HEK293 (cell line): ENCODE results near the gene HOXC10.
A peak's percentile ranks its signal among the peaks of the same experiment; 100 is the strongest.

Experiments
- HIC1 ChIP-seq: fragments of 450-650 bp; formaldehyde crosslinking; IDR thresholded peaks from 2 replicates; pipeline ENCODE4 v1.5.1; 2016; ENCODE audit warnings: missing biosample characterization, missing genetic modification characterization
- KLF8 ChIP-seq: fragments of 450-650 bp; formaldehyde crosslinking; IDR thresholded peaks from 2 replicates; pipeline ENCODE4 v1.5.1; 2016; ENCODE audit warnings: missing biosample characterization, missing genetic modification characterization
- SP7 ChIP-seq: fragments of 450-650 bp; formaldehyde crosslinking; IDR thresholded peaks from 2 replicates; pipeline ENCODE4 v1.5.1; 2016; ENCODE audit warnings: missing biosample characterization, missing genetic modification characterization
- ZBTB17 ChIP-seq: fragments of 450-650 bp; formaldehyde crosslinking; IDR thresholded peaks from 2 replicates; pipeline ENCODE4 v1.5.1; 2016; ENCODE audit warnings: missing biosample characterization, missing genetic modification characterization
- ZBTB21 ChIP-seq: fragments of 450-650 bp; formaldehyde crosslinking; IDR thresholded peaks from 2 replicates; pipeline ENCODE4 v1.5.1; 2017; ENCODE audit warnings: missing biosample characterization, missing genetic modification characterization
- ZBTB7A ChIP-seq: fragments of 450-650 bp; formaldehyde crosslinking; IDR thresholded peaks from 2 replicates; pipeline ENCODE4 v1.5.1; 2016; ENCODE audit warnings: low read depth, missing biosample characterization, missing genetic modification characterization
- ZEB2 ChIP-seq: fragments of 450-650 bp; formaldehyde crosslinking; IDR thresholded peaks from 2 replicates; pipeline ENCODE4 v1.5.1; 2016; ENCODE audit warnings: missing biosample characterization, missing genetic modification characterization
- ZFHX2 ChIP-seq: fragments of 450-650 bp; formaldehyde crosslinking; conservative IDR thresholded peaks from 2 replicates; pipeline ENCODE4 v1.5.1; 2016; ENCODE audit warnings: missing biosample characterization, missing genetic modification characterization
- ZNF114 ChIP-seq: fragments of 450-650 bp; formaldehyde crosslinking; IDR thresholded peaks from 2 replicates; pipeline ENCODE4 v1.5.0; 2017; ENCODE audit warnings: missing biosample characterization, missing genetic modification characterization
- ZNF155 ChIP-seq: fragments of 450-650 bp; formaldehyde crosslinking; IDR thresholded peaks from 2 replicates; pipeline ENCODE4 v1.5.1; 2016; ENCODE audit warnings: missing biosample characterization, missing genetic modification characterization
- ZNF433 ChIP-seq: fragments of 450-650 bp; formaldehyde crosslinking; IDR thresholded peaks from 2 replicates; pipeline ENCODE4 v1.5.1; 2016; ENCODE audit warnings: missing biosample characterization, missing genetic modification characterization, low read depth
- ZNF518A ChIP-seq: fragments of 450-650 bp; formaldehyde crosslinking; conservative IDR thresholded peaks from 2 replicates; pipeline ENCODE4 v1.5.1; 2016; ENCODE audit warnings: low read depth, missing biosample characterization, missing genetic modification characterization
- ZNF555 ChIP-seq: fragments of 450-650 bp; formaldehyde crosslinking; conservative IDR thresholded peaks from 2 replicates; pipeline ENCODE4 v1.5.1; 2017; ENCODE audit warnings: missing biosample characterization, mild to moderate bottlenecking, missing genetic modification characterization, inconsistent platforms
- ZNF596 ChIP-seq: fragments of 450-650 bp; IDR thresholded peaks from 2 replicates; pipeline ENCODE4 v1.5.0; 2018; ENCODE audit warnings: missing biosample characterization, mild to moderate bottlenecking, missing genetic modification characterization, moderate library complexity
- ZNF600 ChIP-seq: fragments of 450-650 bp; formaldehyde crosslinking; IDR thresholded peaks from 2 replicates; pipeline ENCODE4 v1.5.1; 2016; ENCODE audit warnings: missing biosample characterization, missing genetic modification characterization
- ZNF658 ChIP-seq: fragments of 450-650 bp; formaldehyde crosslinking; IDR thresholded peaks from 2 replicates; pipeline ENCODE4; 2016; ENCODE audit warnings: missing biosample characterization, missing genetic modification characterization
- ZNF76 ChIP-seq: fragments of 450-650 bp; formaldehyde crosslinking; IDR thresholded peaks from 2 replicates; pipeline ENCODE4; 2016; ENCODE audit warnings: low read depth, missing biosample characterization, missing genetic modification characterization, borderline replicate concordance
- ZNF791 ChIP-seq: fragments of 450-650 bp; formaldehyde crosslinking; IDR thresholded peaks from 2 replicates; pipeline ENCODE4 v1.5.1; 2016; ENCODE audit warnings: missing biosample characterization, missing genetic modification characterization
- ZSCAN30 ChIP-seq: fragments of 450-650 bp; IDR thresholded peaks from 2 replicates; pipeline ENCODE4 v1.5.1; 2018; ENCODE audit warnings: missing biosample characterization, mild to moderate bottlenecking, missing genetic modification characterization, moderate library complexity
- TF ChIP-seq, protein P1 (sequence below): fragments of 450-650 bp; formaldehyde crosslinking; IDR thresholded peaks from 2 replicates; pipeline ENCODE4 v1.5.1; 2016; ENCODE audit warnings: missing biosample characterization, missing genetic modification characterization
- TF ChIP-seq, protein P2 (sequence below): fragments of 450-650 bp; formaldehyde crosslinking; IDR thresholded peaks from 2 replicates; pipeline ENCODE4 v1.5.1; 2017; ENCODE audit warnings: missing biosample characterization, missing genetic modification characterization
- TF ChIP-seq, protein P3 (sequence below): fragments of 450-650 bp; formaldehyde crosslinking; IDR thresholded peaks from 2 replicates; pipeline ENCODE4 v1.5.1; 2016; ENCODE audit warnings: missing biosample characterization, missing genetic modification characterization

HOXC10 gene

DNA sequence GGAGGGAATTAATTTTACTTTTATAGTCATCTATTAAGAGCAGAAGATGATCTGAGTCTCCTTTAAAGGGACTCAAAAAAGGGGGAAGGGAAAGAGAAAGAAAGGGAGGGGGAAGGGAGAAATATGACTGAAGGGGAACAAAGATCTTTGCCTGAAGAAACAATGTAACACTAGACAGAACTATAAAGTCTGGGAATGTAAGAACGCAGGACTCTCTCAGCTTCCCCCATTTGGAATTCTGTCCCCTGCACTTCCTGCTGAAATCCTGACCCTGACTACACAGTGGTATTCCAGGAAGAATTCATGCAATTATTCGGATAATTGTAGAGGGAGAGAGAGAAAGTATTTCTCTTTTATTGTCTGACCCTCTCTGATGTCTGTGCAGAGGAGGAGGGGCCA lies 20.6 kb upstream of the HOXC10 start (continued):
- no peak for TF ChIP-seq HIC1 (tag by site-specific recombination)
- TF ChIP-seq ZNF76 (tag by site-specific recombination) = 0 out of 2 replicates have a peak, but pooled peaks have one; percentile 26
- no peak for TF ChIP-seq ZBTB7A (tag by site-specific recombination)
- TF ChIP-seq ZSCAN30 (tag by site-specific recombination) = no peak
- TF ChIP-seq ZBTB21 (tag by site-specific recombination) = no peak
- no peak for TF ChIP-seq ZNF555
- no peak; the same call in 1 of the 2 replicates for TF ChIP-seq ZBTB17 (tag by site-specific recombination)
- TF ChIP-seq ZNF114 (tag by site-specific recombination) = no peak
- TF ChIP-seq SP7 (tag by site-specific recombination) = 0 out of 2 replicates have a peak, but pooled peaks have one; percentile 10
- TF ChIP-seq ZNF155 = no peak
- no peak for TF ChIP-seq ZNF658 (tag by site-specific recombination)
- 0 out of 2 replicates have a peak, but pooled peaks have one; percentile 5 for TF ChIP-seq ZNF600 (tag by site-specific recombination)
- no peak; the same call in 1 of the 2 replicates for TF ChIP-seq ZEB2 (tag by site-specific recombination)
- TF ChIP-seq, protein P1, sequence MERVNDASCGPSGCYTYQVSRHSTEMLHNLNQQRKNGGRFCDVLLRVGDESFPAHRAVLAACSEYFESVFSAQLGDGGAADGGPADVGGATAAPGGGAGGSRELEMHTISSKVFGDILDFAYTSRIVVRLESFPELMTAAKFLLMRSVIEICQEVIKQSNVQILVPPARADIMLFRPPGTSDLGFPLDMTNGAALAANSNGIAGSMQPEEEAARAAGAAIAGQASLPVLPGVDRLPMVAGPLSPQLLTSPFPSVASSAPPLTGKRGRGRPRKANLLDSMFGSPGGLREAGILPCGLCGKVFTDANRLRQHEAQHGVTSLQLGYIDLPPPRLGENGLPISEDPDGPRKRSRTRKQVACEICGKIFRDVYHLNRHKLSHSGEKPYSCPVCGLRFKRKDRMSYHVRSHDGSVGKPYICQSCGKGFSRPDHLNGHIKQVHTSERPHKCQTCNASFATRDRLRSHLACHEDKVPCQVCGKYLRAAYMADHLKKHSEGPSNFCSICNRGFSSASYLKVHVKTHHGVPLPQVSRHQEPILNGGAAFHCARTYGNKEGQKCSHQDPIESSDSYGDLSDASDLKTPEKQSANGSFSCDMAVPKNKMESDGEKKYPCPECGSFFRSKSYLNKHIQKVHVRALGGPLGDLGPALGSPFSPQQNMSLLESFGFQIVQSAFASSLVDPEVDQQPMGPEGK (tag by site-specific recombination) = no peak
- no peak for TF ChIP-seq ZFHX2
- TF ChIP-seq ZNF518A (tag by site-specific recombination) = no peak
- TF ChIP-seq KLF8 (tag by site-specific recombination) = no peak
- TF ChIP-seq ZNF433 (tag by site-specific recombination) = no peak
- TF ChIP-seq, protein P2, sequence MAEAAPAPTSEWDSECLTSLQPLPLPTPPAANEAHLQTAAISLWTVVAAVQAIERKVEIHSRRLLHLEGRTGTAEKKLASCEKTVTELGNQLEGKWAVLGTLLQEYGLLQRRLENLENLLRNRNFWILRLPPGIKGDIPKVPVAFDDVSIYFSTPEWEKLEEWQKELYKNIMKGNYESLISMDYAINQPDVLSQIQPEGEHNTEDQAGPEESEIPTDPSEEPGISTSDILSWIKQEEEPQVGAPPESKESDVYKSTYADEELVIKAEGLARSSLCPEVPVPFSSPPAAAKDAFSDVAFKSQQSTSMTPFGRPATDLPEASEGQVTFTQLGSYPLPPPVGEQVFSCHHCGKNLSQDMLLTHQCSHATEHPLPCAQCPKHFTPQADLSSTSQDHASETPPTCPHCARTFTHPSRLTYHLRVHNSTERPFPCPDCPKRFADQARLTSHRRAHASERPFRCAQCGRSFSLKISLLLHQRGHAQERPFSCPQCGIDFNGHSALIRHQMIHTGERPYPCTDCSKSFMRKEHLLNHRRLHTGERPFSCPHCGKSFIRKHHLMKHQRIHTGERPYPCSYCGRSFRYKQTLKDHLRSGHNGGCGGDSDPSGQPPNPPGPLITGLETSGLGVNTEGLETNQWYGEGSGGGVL (tag by site-specific recombination) = peak; percentile 53
- TF ChIP-seq, protein P3, sequence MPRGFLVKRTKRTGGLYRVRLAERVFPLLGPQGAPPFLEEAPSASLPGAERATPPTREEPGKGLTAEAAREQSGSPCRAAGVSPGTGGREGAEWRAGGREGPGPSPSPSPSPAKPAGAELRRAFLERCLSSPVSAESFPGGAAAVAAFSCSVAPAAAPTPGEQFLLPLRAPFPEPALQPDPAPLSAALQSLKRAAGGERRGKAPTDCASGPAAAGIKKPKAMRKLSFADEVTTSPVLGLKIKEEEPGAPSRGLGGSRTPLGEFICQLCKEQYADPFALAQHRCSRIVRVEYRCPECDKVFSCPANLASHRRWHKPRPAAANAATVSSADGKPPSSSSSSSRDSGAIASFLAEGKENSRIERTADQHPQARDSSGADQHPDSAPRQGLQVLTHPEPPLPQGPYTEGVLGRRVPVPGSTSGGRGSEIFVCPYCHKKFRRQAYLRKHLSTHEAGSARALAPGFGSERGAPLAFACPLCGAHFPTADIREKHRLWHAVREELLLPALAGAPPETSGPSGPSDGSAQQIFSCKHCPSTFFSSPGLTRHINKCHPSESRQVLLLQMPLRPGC = peak; percentile 22; the same call in 1 of the 2 replicates
- peak; percentile 69 for TF ChIP-seq ZNF596 (tag by site-specific recombination)
- no peak for TF ChIP-seq ZNF791 (tag by site-specific recombination)
